GM15510 (cell line): ENCODE measurements around the gene EGR1.
A peak's percentile ranks its signal among the peaks of the same experiment; 100 is the strongest.

Experiments used
- POLR2A ChIP-seq: IDR thresholded peaks from 3 replicates; pipeline ENCODE4 v1.6.1; 2011; ENCODE audit warnings: borderline replicate concordance; ENCODE audit not compliant: insufficient read length; ENCODE audit errors: extremely low read depth

EGR1 gene

DNA sequence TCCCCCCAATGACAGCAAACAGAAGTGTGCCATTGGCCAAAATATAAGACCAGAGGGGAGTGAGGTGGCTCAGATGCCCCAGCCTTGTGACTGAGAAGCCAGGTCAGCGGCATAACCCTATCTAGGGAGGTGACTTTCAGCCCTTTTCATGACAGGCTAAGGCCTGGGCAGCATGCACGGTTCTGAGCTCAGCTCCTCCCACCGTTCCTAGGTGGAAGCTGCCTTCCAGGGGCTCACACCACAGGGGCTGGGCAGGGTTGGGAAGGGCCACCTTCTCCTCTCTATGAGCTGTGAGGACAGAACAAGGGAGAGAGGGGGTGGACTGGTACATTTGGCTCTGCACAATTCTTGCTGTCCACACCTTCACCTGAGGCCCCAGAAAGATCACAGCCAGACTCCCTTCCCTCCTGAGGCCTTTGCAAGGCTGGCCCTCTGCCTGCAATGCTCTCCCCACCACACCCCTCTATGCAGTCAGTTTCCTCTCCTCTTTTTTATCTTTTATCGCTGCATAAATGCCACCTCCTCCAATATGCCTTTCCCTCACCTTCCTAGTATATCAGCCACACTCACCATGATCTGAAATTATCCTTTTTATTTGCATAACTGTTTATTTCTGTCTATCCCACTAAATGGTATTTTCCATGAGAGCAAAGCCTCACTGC is 5.1 kb upstream of the EGR1 start:
- TF ChIP-seq POLR2A = no peak

DNA sequence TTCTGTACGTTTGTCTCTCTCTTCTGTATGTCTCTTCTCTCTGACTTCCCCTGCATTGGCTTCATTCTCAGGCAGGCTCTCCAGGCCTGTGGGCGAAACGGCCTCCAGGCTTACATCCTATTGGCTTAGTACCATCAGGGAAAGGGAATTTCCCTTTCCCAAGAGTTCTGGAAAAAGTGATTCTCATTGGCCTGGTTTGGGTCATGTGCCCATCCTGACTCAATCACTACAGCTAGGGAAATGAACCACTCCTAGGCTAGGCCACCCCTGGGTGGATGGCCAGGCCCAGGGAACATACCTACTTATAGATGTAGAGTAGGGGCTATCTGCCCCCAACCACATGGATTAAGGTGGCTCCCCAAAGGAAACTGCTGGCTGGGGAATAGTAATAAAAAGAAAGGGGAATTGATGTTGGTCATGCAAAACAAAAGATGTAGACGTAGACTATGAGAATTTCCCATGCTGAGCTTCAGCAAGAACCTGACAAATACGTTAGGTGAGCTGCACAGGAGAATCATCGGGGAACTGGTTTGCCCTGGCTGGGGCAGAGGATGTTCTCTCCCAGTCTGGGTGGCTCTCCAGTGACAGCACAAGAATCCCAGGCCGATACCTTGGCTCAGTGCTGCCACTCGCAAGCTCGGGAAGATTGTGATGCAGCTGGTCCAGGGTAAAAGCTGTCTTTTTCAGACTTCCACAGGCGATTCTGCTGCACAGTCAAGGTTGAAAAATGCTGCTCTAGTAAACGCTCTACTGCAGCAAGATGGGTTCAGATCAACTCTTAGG is 3.7 kb upstream of the EGR1 start:
- no peak for TF ChIP-seq POLR2A

GRCh38 chr5:138463419-138464007 is 1.8 kb upstream of the EGR1 start:
- TF ChIP-seq POLR2A = no peak

- peak; percentile 71 for TF ChIP-seq POLR2A
Observed at GRCh38 chr5:138464008-138464387, 1.3 kb upstream of the EGR1 start.

- peak; percentile 75 for TF ChIP-seq POLR2A
Observed at GRCh38 chr5:138464388-138465260, 655 bp upstream of the EGR1 start.

GRCh38 chr5:138466125-138466899 is 1.0 kb downstream of the EGR1 start:
- peak; percentile 11 for TF ChIP-seq POLR2A

DNA sequence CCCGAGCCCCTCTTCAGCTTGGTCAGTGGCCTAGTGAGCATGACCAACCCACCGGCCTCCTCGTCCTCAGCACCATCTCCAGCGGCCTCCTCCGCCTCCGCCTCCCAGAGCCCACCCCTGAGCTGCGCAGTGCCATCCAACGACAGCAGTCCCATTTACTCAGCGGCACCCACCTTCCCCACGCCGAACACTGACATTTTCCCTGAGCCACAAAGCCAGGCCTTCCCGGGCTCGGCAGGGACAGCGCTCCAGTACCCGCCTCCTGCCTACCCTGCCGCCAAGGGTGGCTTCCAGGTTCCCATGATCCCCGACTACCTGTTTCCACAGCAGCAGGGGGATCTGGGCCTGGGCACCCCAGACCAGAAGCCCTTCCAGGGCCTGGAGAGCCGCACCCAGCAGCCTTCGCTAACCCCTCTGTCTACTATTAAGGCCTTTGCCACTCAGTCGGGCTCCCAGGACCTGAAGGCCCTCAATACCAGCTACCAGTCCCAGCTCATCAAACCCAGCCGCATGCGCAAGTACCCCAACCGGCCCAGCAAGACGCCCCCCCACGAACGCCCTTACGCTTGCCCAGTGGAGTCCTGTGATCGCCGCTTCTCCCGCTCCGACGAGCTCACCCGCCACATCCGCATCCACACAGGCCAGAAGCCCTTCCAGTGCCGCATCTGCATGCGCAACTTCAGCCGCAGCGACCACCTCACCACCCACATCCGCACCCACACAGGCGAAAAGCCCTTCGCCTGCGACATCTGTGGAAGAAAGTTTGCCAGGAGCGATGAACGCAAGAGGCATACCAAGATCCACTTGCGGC is 1.8 kb downstream of the EGR1 start:
- TF ChIP-seq POLR2A = no peak

DNA sequence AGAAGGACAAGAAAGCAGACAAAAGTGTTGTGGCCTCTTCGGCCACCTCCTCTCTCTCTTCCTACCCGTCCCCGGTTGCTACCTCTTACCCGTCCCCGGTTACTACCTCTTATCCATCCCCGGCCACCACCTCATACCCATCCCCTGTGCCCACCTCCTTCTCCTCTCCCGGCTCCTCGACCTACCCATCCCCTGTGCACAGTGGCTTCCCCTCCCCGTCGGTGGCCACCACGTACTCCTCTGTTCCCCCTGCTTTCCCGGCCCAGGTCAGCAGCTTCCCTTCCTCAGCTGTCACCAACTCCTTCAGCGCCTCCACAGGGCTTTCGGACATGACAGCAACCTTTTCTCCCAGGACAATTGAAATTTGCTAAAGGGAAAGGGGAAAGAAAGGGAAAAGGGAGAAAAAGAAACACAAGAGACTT is 2.4 kb downstream of the EGR1 start:
- TF ChIP-seq POLR2A = no peak

- TF ChIP-seq POLR2A = no peak
Observed at GRCh38 chr5:138468133-138468965, 3.1 kb downstream of the EGR1 start.

- TF ChIP-seq POLR2A = no peak
Observed at GRCh38 chr5:138468966-138469539, 3.8 kb downstream of the EGR1 start.

DNA sequence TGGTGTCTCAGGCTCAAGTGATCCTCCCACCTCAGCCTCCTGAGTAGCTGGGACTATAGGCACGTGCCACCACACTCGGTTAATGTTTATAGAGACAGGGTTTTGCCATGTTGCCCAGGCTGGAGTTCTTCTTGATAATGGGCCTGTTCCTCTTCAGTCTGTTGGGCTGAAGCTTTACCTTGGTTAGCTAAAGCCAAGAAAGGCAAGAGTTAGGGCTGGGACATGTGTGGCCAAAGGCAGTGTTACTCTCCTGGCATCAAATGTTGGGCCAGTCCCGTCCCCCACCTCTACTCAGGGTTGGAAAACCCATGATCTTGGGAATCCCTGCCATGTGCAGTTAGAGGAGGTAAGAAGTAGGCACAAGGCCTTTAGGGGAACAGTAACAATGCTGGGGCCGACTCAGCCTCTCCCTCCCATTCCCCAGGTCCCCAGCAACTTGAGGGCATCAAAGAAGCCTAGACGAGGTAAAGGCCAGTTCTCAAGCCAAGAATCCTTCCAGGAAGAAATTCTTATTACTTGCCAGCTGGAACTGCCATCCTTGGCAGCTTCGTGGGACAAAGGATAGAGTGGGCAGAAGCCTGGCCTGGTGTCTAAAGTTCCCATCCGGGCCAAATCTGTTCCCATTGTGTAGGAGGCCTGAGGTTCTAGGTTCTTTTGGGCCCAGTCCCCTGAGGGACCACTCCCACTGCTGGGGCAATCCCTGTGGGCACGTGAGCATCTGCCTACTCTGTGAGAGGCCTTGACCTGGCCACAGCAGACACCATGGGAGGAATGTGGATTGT is 4.5 kb downstream of the EGR1 start:
- peak; percentile 6 for TF ChIP-seq POLR2A
